DND-41 (cell line): ENCODE results near the gene SGSH.

Experiments used
- ATAC-seq: fragments of 200-7000 bp; cut with Tn5 transposase; 3 replicates; pipeline ENCODE4 v1.9.1; 2021; ENCODE audit warnings: low read depth; ENCODE audit not compliant: insufficient read depth
- DNase-seq: peaks from one replicate; pipeline ENCODE4 v3.0.0-alpha.2; 2020
- H2AFZ ChIP-seq: 2 replicates; pipeline ENCODE4 v1.6.0; 2012; ENCODE audit warnings: low read depth, low read length
- H3K27ac ChIP-seq: 2 replicates; pipeline ENCODE4 v1.5.1; 2012; ENCODE audit warnings: low read length, inconsistent platforms
- H3K27me3 ChIP-seq: fragments of 200-600 bp; sonication (generic); 2 replicates; pipeline ENCODE4 v1.6.0; 2012; ENCODE audit warnings: low read length, mild to moderate bottlenecking, inconsistent platforms; ENCODE audit not compliant: insufficient read depth, poor library complexity
- H3K36me3 ChIP-seq: 2 replicates; pipeline ENCODE4 v1.5.1; 2012; ENCODE audit warnings: low read length, inconsistent platforms; ENCODE audit not compliant: insufficient read depth
- H3K4me1 ChIP-seq: 2 replicates; pipeline ENCODE4 v1.5.1; 2012; ENCODE audit warnings: mild to moderate bottlenecking, low read length; ENCODE audit not compliant: insufficient read depth
- H3K4me2 ChIP-seq: 2 replicates; pipeline ENCODE4 v1.6.0; 2012; ENCODE audit warnings: mild to moderate bottlenecking, moderate library complexity, low read length, inconsistent platforms; ENCODE audit not compliant: insufficient read depth
- H3K4me3 ChIP-seq, 2 experiments: fragments of 200-600 bp in 1 of 2; shearing (Covaris generic) in 1 of 2; 2 replicates each; pipeline ENCODE4 v1.5.1; 2012 to 2016; ENCODE audit warnings: inconsistent platforms in 2 of 2, low read length in 2 of 2, mild to moderate bottlenecking in 2 of 2, low read depth in 1 of 2, moderate library complexity in 1 of 2
- H3K79me2 ChIP-seq: 2 replicates; pipeline ENCODE4 v1.6.0; 2012; ENCODE audit warnings: low read length, inconsistent platforms; ENCODE audit not compliant: insufficient read depth
- H3K9ac ChIP-seq: 2 replicates; pipeline ENCODE4 v1.6.0; 2012; ENCODE audit warnings: low read depth, mild to moderate bottlenecking, inconsistent platforms, low read length, moderate library complexity
- H3K9me3 ChIP-seq: 2 replicates; pipeline ENCODE4 v1.5.1; 2012; ENCODE audit warnings: low read length, moderate library complexity, mild to moderate bottlenecking, inconsistent platforms; ENCODE audit not compliant: insufficient read depth, severe bottlenecking
- H4K20me1 ChIP-seq: 2 replicates; pipeline ENCODE4 v1.6.0; 2012; ENCODE audit warnings: low read length; ENCODE audit not compliant: insufficient read depth
- CTCF ChIP-seq: IDR thresholded peaks from 2 replicates; pipeline ENCODE4 v1.5.1; 2012; ENCODE audit warnings: borderline replicate concordance, low read length, moderate library complexity, mild to moderate bottlenecking; ENCODE audit not compliant: poor library complexity, severe bottlenecking; ENCODE audit errors: extremely low read depth
- EZH2 ChIP-seq: IDR thresholded peaks from 3 replicates; pipeline ENCODE4 v1.6.1; 2012; ENCODE audit warnings: borderline replicate concordance, low read depth, mild to moderate bottlenecking, moderate library complexity, low read length, inconsistent platforms; ENCODE audit not compliant: severe bottlenecking

The SGSH gene

GRCh38 chr17:80171681-80172080, 48.5 kb downstream of the SGSH start:
- Histone ChIP-seq H2AFZ (no peak overlapping the region), H3K36me3 (no peaks in the 10 kb centered on the region), H3K4me3 (no peak overlapping the region), H3K4me1 (no peaks in the 10 kb centered on the region), H3K79me2 (no peaks in the 10 kb centered on the region), H3K4me2 (no peak overlapping the region), H3K27me3 (no peaks in the 10 kb centered on the region), H3K9ac (no peak overlapping the region), H3K9me3 (no peaks in the 10 kb centered on the region), H3K27ac (no peak overlapping the region), H4K20me1 (no peaks in the 10 kb centered on the region)
- DNase-seq (no peak), ATAC-seq (no peak)
- TF ChIP-seq EZH2 = no peak
- TF ChIP-seq CTCF = no peak

GRCh38 chr17:80169784-80170500, 50.2 kb downstream of the SGSH start, which contains the start of gene CARD14:
Gene CARD14 (plus strand): TSS chr17:80170030. CDS start chr17:80181439, 11,409 bp downstream.
- Histone ChIP-seq H3K4me3 (no peak within 1 kb of the TSS), H4K20me1 (no peaks in the 10 kb centered on the region), H3K27ac (no peak within 1 kb of the TSS), H2AFZ (no peak within 1 kb of the TSS), H3K4me2 (no peak within 1 kb of the TSS), H3K36me3 (no peaks in the 10 kb centered on the region), H3K79me2 (no peaks in the 10 kb centered on the region), H3K9ac (no peak within 1 kb of the TSS), H3K4me1 (no peaks in the 10 kb centered on the region), H3K27me3 (no peaks in the 10 kb centered on the region), H3K9me3 (no peaks in the 10 kb centered on the region)
- TF ChIP-seq CTCF (no peak), EZH2 (no peak)
- DNase-seq (no peak), ATAC-seq (no peak)

GRCh38 chr17:80169107-80169506, 51.0 kb downstream of the SGSH start:
- TF ChIP-seq EZH2 = no peak
- no peak for TF ChIP-seq CTCF
- ATAC-seq (no peak), DNase-seq (no peak)
- no peak overlapping the region for H3K4me2 ChIP-seq
- no peaks in the 10 kb centered on the region for H3K79me2 ChIP-seq
- H3K9ac ChIP-seq = no peak overlapping the region
- H4K20me1 ChIP-seq = no peaks in the 10 kb centered on the region
- no peak overlapping the region for H2AFZ ChIP-seq
- H3K4me1 ChIP-seq = no peaks in the 10 kb centered on the region
- H3K4me3 ChIP-seq = no peak overlapping the region
- H3K27me3 ChIP-seq = no peaks in the 10 kb centered on the region
- H3K36me3 ChIP-seq = no peaks in the 10 kb centered on the region
- no peaks in the 10 kb centered on the region for H3K9me3 ChIP-seq
- H3K27ac ChIP-seq = no peak overlapping the region
